HepG2 (cell line): ENCODE results near the gene FMNL2. TPM values are rescaled to one million over a fixed set of nuclear protein-coding genes. Genes with fewer than 3 reads are reported as not detected.

Source experiments
- ATF5 ChIP-seq: sonication (generic); formaldehyde crosslinking; IDR thresholded peaks from 2 replicates; pipeline ENCODE4 v1.4.0; 2020; ENCODE audit warnings: mild to moderate bottlenecking, low read depth, missing genetic modification reagents
- DR1 ChIP-seq: sonication (generic); formaldehyde crosslinking; IDR thresholded peaks from 2 replicates; pipeline ENCODE4 v1.8.0; 2021; ENCODE audit warnings: mild to moderate bottlenecking, missing genetic modification reagents, inconsistent platforms
- HOXD1 ChIP-seq: sonication (generic); formaldehyde crosslinking; IDR thresholded peaks from 2 replicates; pipeline ENCODE4 v1.5.0; 2020; ENCODE audit warnings: missing genetic modification reagents
- KAT2B ChIP-seq: fragments of 150-350 bp; IDR thresholded peaks from 2 replicates; pipeline ENCODE4 v1.6.1; 2014; ENCODE audit warnings: low read depth, low read length, borderline replicate concordance
- KLF15 ChIP-seq: sonication (generic); formaldehyde crosslinking; IDR thresholded peaks from 2 replicates; pipeline ENCODE4 v1.8.1; 2023; ENCODE audit warnings: borderline replicate concordance, mild to moderate bottlenecking, inconsistent platforms, missing genetic modification reagents, mixed read lengths
- KMT2B ChIP-seq: IDR thresholded peaks from 2 replicates; pipeline ENCODE4 v1.6.1; 2016; ENCODE audit warnings: missing genetic modification reagents, missing compliant biosample characterization
- ONECUT2 ChIP-seq: sonication (generic); formaldehyde crosslinking; IDR thresholded peaks from 2 replicates; pipeline ENCODE4 v1.4.0; 2020; ENCODE audit warnings: missing genetic modification reagents
- PLRG1 ChIP-seq: fragments of 450-650 bp; conservative IDR thresholded peaks from 2 replicates; pipeline ENCODE4 v1.6.1; 2016
- PRDM10 ChIP-seq: sonication (generic); formaldehyde crosslinking; IDR thresholded peaks from 2 replicates; pipeline ENCODE4 v1.4.0; 2020; ENCODE audit warnings: low read depth, missing genetic modification reagents
- SAP130 ChIP-seq: IDR thresholded peaks from 2 replicates; pipeline ENCODE4 v1.6.1; 2016; ENCODE audit warnings: low read depth
- SCMH1 ChIP-seq: sonication (generic); formaldehyde crosslinking; IDR thresholded peaks from 2 replicates; pipeline ENCODE4 v1.9.0; 2021; ENCODE audit warnings: missing genetic modification reagents, mild to moderate bottlenecking, borderline replicate concordance
- TBX2 ChIP-seq: sonication (generic); formaldehyde crosslinking; IDR thresholded peaks from 2 replicates; pipeline ENCODE4 v1.5.0; 2020; ENCODE audit warnings: missing genetic modification reagents, mild to moderate bottlenecking, borderline replicate concordance
- ZGPAT ChIP-seq: IDR thresholded peaks from 2 replicates; pipeline ENCODE4 v1.6.1; 2016; ENCODE audit warnings: mild to moderate bottlenecking
- ZNF362 ChIP-seq: sonication (generic); formaldehyde crosslinking; IDR thresholded peaks from 2 replicates; pipeline ENCODE4 v1.4.0; 2020; ENCODE audit warnings: missing genetic modification reagents, mild to moderate bottlenecking, borderline replicate concordance
- ZNF614 ChIP-seq: IDR thresholded peaks from 2 replicates; pipeline ENCODE4 v1.6.1; 2018; ENCODE audit warnings: missing biosample characterization, missing genetic modification reagents, inconsistent platforms, borderline replicate concordance
- ZNF746 ChIP-seq: sonication (generic); formaldehyde crosslinking; IDR thresholded peaks from 2 replicates; pipeline ENCODE4 v1.8.0; 2022; ENCODE audit warnings: mild to moderate bottlenecking, missing genetic modification reagents
- ZNF800 ChIP-seq: sonication (generic); formaldehyde crosslinking; IDR thresholded peaks from 2 replicates; pipeline ENCODE4 v1.4.0; 2020; ENCODE audit warnings: missing genetic modification reagents
- polyA plus RNA-seq, 8 experiments: library from polyadenylated mRNA; depleted of rRNA in 3 of 8; stranded (reverse) in 7 of 8; unstranded in 1 of 8; fragments of >200 nt; fragmentation: Illumina TruSeq in 4 of 8; extraction: Trizol in 4 of 8; gene quantifications; 2 replicates each; pipeline versions ENCODE4 v1.2.1 to v1.2.3, GENCODE V29; 2011 to 2016; ENCODE audit warnings: low read depth in 4 of 8, missing spikeins in 1 of 8, mixed read lengths in 1 of 8; ENCODE audit not compliant: insufficient read depth in 1 of 8
- total RNA-seq, 5 experiments: library from RNA; depleted of rRNA; stranded (reverse); fragments of >200 nt; fragmentation: Illumina TruSeq; extraction: Trizol; gene quantifications; 2 replicates each; pipeline ENCODE4 v1.2.3, GENCODE V29; 2016; ENCODE audit warnings: low read depth in 1 of 5

Gene FMNL2
- total and polyA plus RNA-seq, 2 of the 13 experiments (the other 11 are each of a cell fraction or from before 2014, with no cell fraction given): 66.5 to 67.7 TPM

GRCh38 chr2:152335016-152335725 is at the start of gene FMNL2 (continued):
- TF ChIP-seq PRDM10 (no peak), DR1 (CRISPR knock-in tag) (peak; percentile 71; the same call in 1 of the 2 replicates), KLF15 (CRISPR knock-in tag) (peak; percentile 72; the same call in 1 of the 2 replicates), SCMH1 (no peak), ZGPAT (CRISPR knock-in tag) (peak; percentile 95), ATF5 (no peak), KMT2B (CRISPR knock-in tag) (peak; percentile 63), ONECUT2 (CRISPR knock-in tag) (no peak), ZNF800 (CRISPR knock-in tag) (peak; percentile 79), ZNF746 (CRISPR knock-in tag) (no peak), KAT2B (no peak), TBX2 (CRISPR knock-in tag) (peak; percentile 84), HOXD1 (CRISPR knock-in tag) (0 out of 2 replicates have a peak, but pooled peaks have one; percentile 90), ZNF362 (no peak), ZNF614 (peak; percentile 49; the same call in 1 of the 2 replicates), PLRG1 (no peak), SAP130 (CRISPR knock-in tag) (peak; percentile 91)
